Kidney epithelial cell (primary cell): ENCODE data around the gene RAP1GDS1. TPM values are rescaled to one million over a fixed set of nuclear protein-coding genes. Genes with fewer than 3 reads are reported as not detected.
"Not testable (repeated sequence)": the region's sequence is repeated elsewhere in the genome, so short reads cannot be mapped to it uniquely, and the experiment has no call there.

Experiments
- DNase-seq: peaks from one replicate; pipeline ENCODE4 v3.0.0-alpha.2; 2010; ENCODE audit warnings: low read depth
- H3K27me3 ChIP-seq: 2 replicates; pipeline ENCODE4 v1.6.0; 2011; ENCODE audit warnings: low read length; ENCODE audit not compliant: control insufficient read depth, insufficient read depth
- H3K36me3 ChIP-seq: 2 replicates; pipeline ENCODE4 v1.5.1; 2011; ENCODE audit warnings: low read length; ENCODE audit not compliant: control insufficient read depth, insufficient read depth
- H3K4me3 ChIP-seq: 2 replicates; pipeline ENCODE4 v1.5.1; 2011; ENCODE audit warnings: low read depth, mild to moderate bottlenecking, control low read depth, low read length
- CTCF ChIP-seq: IDR thresholded peaks from 2 replicates; pipeline ENCODE4 v1.5.1; 2011; ENCODE audit warnings: mild to moderate bottlenecking, moderate library complexity, low read length, control low read depth, inconsistent platforms; ENCODE audit not compliant: insufficient read depth, poor library complexity, severe bottlenecking
- total RNA-seq: library from RNA; depleted of rRNA; stranded (reverse); fragments of >200 nt; gene quantifications from 2 replicates; pipeline ENCODE4 v1.2.3, GENCODE V29; 2015

RAP1GDS1 gene
- total RNA-seq, 1 donor from 2014 or later = 53.3 TPM

- TF ChIP-seq CTCF = no peak
- H3K36me3 ChIP-seq = no peaks in the 10 kb centered on the region
- no peak overlapping the region for H3K4me3 ChIP-seq
- no peaks in the 10 kb centered on the region for H3K27me3 ChIP-seq
- DNase-seq = no peak
Observed at GRCh38 chr4:98387345-98388026, 126.3 kb downstream of the RAP1GDS1 start.

- no peak for TF ChIP-seq CTCF
- Histone ChIP-seq H3K4me3 (no peak overlapping the region), H3K27me3 (no peaks in the 10 kb centered on the region), H3K36me3 (no peaks in the 10 kb centered on the region)
- DNase-seq = no peak
Observed at GRCh38 chr4:98394134-98394533, 132.9 kb downstream of the RAP1GDS1 start.

GRCh38 chr4:98399915-98400314 lies 138.7 kb downstream of the RAP1GDS1 start:
- Histone ChIP-seq H3K27me3 (no peaks in the 10 kb centered on the region), H3K36me3 (no peaks in the 10 kb centered on the region), H3K4me3 (no peak overlapping the region)
- no peak for DNase-seq
- no peak for TF ChIP-seq CTCF

GRCh38 chr4:98406819-98407218 lies 145.6 kb downstream of the RAP1GDS1 start:
- Histone ChIP-seq H3K36me3 (no peaks in the 10 kb centered on the region), H3K27me3 (no peaks in the 10 kb centered on the region), H3K4me3 (no peak overlapping the region)
- no peak for DNase-seq
- no peak for TF ChIP-seq CTCF

- Histone ChIP-seq H3K36me3 (no peaks in the 10 kb centered on the region), H3K4me3 (no peak overlapping the region), H3K27me3 (no peaks in the 10 kb centered on the region)
- TF ChIP-seq CTCF = no peak
- no peak for DNase-seq
Observed at GRCh38 chr4:98411731-98412130, 150.5 kb downstream of the RAP1GDS1 start.

GRCh38 chr4:98416844-98417243 lies 155.7 kb downstream of the RAP1GDS1 start:
- peaks cover 1% of the 10 kb centered on the region for H3K36me3 ChIP-seq
- TF ChIP-seq CTCF = no peak
- DNase-seq = no peak

GRCh38 chr4:98420151-98420550 lies 159.0 kb downstream of the RAP1GDS1 start:
- not testable (repeated sequence) for H3K4me3 ChIP-seq, H3K36me3 ChIP-seq, DNase-seq, H3K27me3 ChIP-seq

More at GRCh38 chr4:98416844-98417243, 155.7 kb downstream of the RAP1GDS1 start:
- H3K4me3 ChIP-seq = no peak overlapping the region
- H3K27me3 ChIP-seq = no peaks in the 10 kb centered on the region
